RWPE2 (cell line): ENCODE data around the gene USH2A.
A peak's percentile ranks its signal among the peaks of the same experiment; 100 is the strongest.

ENCODE experiments used
- ATAC-seq: fragments of 200-7000 bp; cut with Tn5 transposase; 3 replicates; pipeline ENCODE4 v1.9.1; 2021; ENCODE audit warnings: low read depth
- DNase-seq: peaks from one replicate; pipeline ENCODE4 v3.0.0-alpha.2; 2020; ENCODE audit warnings: low spot score
- H3K27ac ChIP-seq: fragments of 450-650 bp; 2 replicates; pipeline ENCODE4 v1.5.1; 2017; ENCODE audit warnings: mild to moderate bottlenecking; ENCODE audit not compliant: poor library complexity, severe bottlenecking
- H3K27me3 ChIP-seq: fragments of 250-450 bp; sonication (Bioruptor Pico); 2 replicates; pipeline ENCODE4 v1.5.1; 2021; ENCODE audit warnings: mild to moderate bottlenecking, moderate library complexity; ENCODE audit not compliant: insufficient read depth, poor library complexity, severe bottlenecking
- H3K36me3 ChIP-seq: fragments of 250-450 bp; sonication (Bioruptor Pico); 2 replicates; pipeline ENCODE4 v1.5.1; 2020; ENCODE audit warnings: low read depth, mild to moderate bottlenecking, moderate library complexity
- H3K4me1 ChIP-seq: fragments of 250-450 bp; sonication (Bioruptor Pico); 2 replicates; pipeline ENCODE4 v1.5.1; 2021; ENCODE audit warnings: mild to moderate bottlenecking, moderate library complexity; ENCODE audit not compliant: insufficient read depth, poor library complexity, severe bottlenecking
- H3K4me3 ChIP-seq: fragments of 250-450 bp; sonication (Bioruptor Pico); 2 replicates; pipeline ENCODE4 v1.5.1; 2021; ENCODE audit warnings: mild to moderate bottlenecking, moderate library complexity; ENCODE audit not compliant: severe bottlenecking
- H3K9me3 ChIP-seq: fragments of 250-450 bp; sonication (Bioruptor Pico); 2 replicates; pipeline ENCODE4 v1.5.1; 2021; ENCODE audit warnings: mild to moderate bottlenecking, moderate library complexity; ENCODE audit not compliant: severe bottlenecking
- CTCF ChIP-seq: fragments of 450-650 bp; IDR thresholded peaks from one replicate; pipeline ENCODE4 v1.5.1; 2017; ENCODE audit warnings: mild to moderate bottlenecking, moderate library complexity; ENCODE audit not compliant: poor library complexity, severe bottlenecking

USH2A gene

GRCh38 chr1:216123446-216124191 lies 299.6 kb downstream of the USH2A start:
- Histone ChIP-seq H3K4me3 (no peak overlapping the region), H3K9me3 (no peaks in the 10 kb centered on the region), H3K27ac (no peak overlapping the region), H3K27me3 (no peaks in the 10 kb centered on the region), H3K4me1 (no peaks in the 10 kb centered on the region), H3K36me3 (no peaks in the 10 kb centered on the region)
- ATAC-seq (no peak), DNase-seq (no peak)
- no peak for TF ChIP-seq CTCF

GRCh38 chr1:216119600-216119999 lies 303.6 kb downstream of the USH2A start:
- peak; percentile 43 for TF ChIP-seq CTCF
- ATAC-seq = no peak
- Histone ChIP-seq H3K9me3 (no peaks in the 10 kb centered on the region), H3K27ac (no peak overlapping the region), H3K4me1 (no peaks in the 10 kb centered on the region), H3K27me3 (no peaks in the 10 kb centered on the region), H3K4me3 (no peak overlapping the region), H3K36me3 (no peaks in the 10 kb centered on the region)
- DNase-seq = no peak

GRCh38 chr1:216114180-216114579 lies 309.1 kb downstream of the USH2A start:
- DNase-seq (no peak), ATAC-seq (no peak)
- Histone ChIP-seq H3K4me3 (no peak overlapping the region), H3K36me3 (no peaks in the 10 kb centered on the region), H3K4me1 (no peaks in the 10 kb centered on the region), H3K9me3 (no peaks in the 10 kb centered on the region), H3K27ac (no peak overlapping the region), H3K27me3 (no peaks in the 10 kb centered on the region)
- no peak for TF ChIP-seq CTCF

- no peak for TF ChIP-seq CTCF
Observed at GRCh38 chr1:216113181-216113580, 310.1 kb downstream of the USH2A start.

GRCh38 chr1:216111842-216112241 lies 311.4 kb downstream of the USH2A start:
- ATAC-seq (no peak), DNase-seq (no peak)
- H3K4me1 ChIP-seq = no peaks in the 10 kb centered on the region
- TF ChIP-seq CTCF = no peak
- H3K4me3 ChIP-seq = no peak overlapping the region
- no peaks in the 10 kb centered on the region for H3K9me3 ChIP-seq
- no peak overlapping the region for H3K27ac ChIP-seq
- no peaks in the 10 kb centered on the region for H3K27me3 ChIP-seq
- no peaks in the 10 kb centered on the region for H3K36me3 ChIP-seq

More at GRCh38 chr1:216113181-216113580, 310.1 kb downstream of the USH2A start:
- no peaks in the 10 kb centered on the region for H3K27me3 ChIP-seq
- DNase-seq = no peak
- no peaks in the 10 kb centered on the region for H3K4me1 ChIP-seq
- H3K4me3 ChIP-seq = no peak overlapping the region
- no peaks in the 10 kb centered on the region for H3K9me3 ChIP-seq
- H3K36me3 ChIP-seq = no peaks in the 10 kb centered on the region
- no peak overlapping the region for H3K27ac ChIP-seq
- no peak for ATAC-seq
